Measurements from ENCODE around the gene CERT1. TPM values are rescaled to one million over a fixed set of nuclear protein-coding genes. Genes with fewer than 3 reads are reported as not detected.

Gene CERT1
- total RNA-seq, 1 experiment from 2014 or later, result 50.2 TPM

GRCh38 chr5:75364571-75365280 is 146.7 kb downstream of the CERT1 start:
- Histone ChIP-seq H3T11ph (ENCODE audit: low read length) (no peak overlapping the region), H3K23ac (ENCODE audit: insufficient read length, low read depth, low read length) (no peak overlapping the region), H3K79me1 (ENCODE audit: insufficient read depth, low read depth, low read length, poor library complexity, severe bottlenecking) (no peaks in the 10 kb centered on the region), H3K27ac (ENCODE audit: insufficient read length, low read depth, low read length) (no peak overlapping the region), H4K5ac (ENCODE audit: insufficient read length, low read depth, low read length) (no peak overlapping the region), H4K8ac (replicated peaks; ENCODE audit: insufficient read length, low read depth, low read length) (no peak overlapping the region), H3K4me2 (ENCODE audit: insufficient read depth, insufficient read length, low read length) (no peak overlapping the region), H3K27me3 (ENCODE audit: insufficient read depth, low read length) (no peaks in the 10 kb centered on the region), H3K18ac (ENCODE audit: insufficient read length, low read depth, low read length) (no peak overlapping the region), H2AK5ac (ENCODE audit: insufficient read length, low read length) (no peak overlapping the region), H2BK5ac (ENCODE audit: insufficient read length, low read length) (no peak overlapping the region), H2BK120ac (ENCODE audit: low read depth, low read length, poor library complexity, severe bottlenecking) (no peak overlapping the region), H2BK12ac (ENCODE audit: insufficient read length, low read depth, low read length) (no peak overlapping the region), H2BK20ac (ENCODE audit: low read depth, low read length, poor library complexity, severe bottlenecking) (no peak overlapping the region), H2BK15ac (ENCODE audit: low read depth, low read length) (no peak overlapping the region), H3K4ac (ENCODE audit: low read depth, low read length) (no peak overlapping the region), H2AFZ (ENCODE audit: low read length) (no peak overlapping the region), H3K9ac (ENCODE audit: extremely low read depth, insufficient read length, low read length) (no peak overlapping the region), H3K23me2 (ENCODE audit: insufficient read length, low read depth, low read length, poor library complexity, severe bottlenecking) (no peaks in the 10 kb centered on the region), H3K4me1 (ENCODE audit: insufficient read depth, low read length) (no peaks in the 10 kb centered on the region), H4K20me1 (ENCODE audit: control insufficient read depth, insufficient read depth, insufficient read length) (no peaks in the 10 kb centered on the region), H4K91ac (ENCODE audit: insufficient read length, low read depth, low read length) (no peak overlapping the region), H3K56ac (ENCODE audit: insufficient read length, low read depth, low read length) (no peak overlapping the region), H3K14ac (ENCODE audit: insufficient read depth, low read length) (no peak overlapping the region), H3K79me2 (ENCODE audit: insufficient read depth, low read length) (no peaks in the 10 kb centered on the region), H3K9me3 (ENCODE audit: control insufficient read depth, low read depth, low read length) (no peaks in the 10 kb centered on the region)
- peak; percentile 34 for DNase-seq
- no CpG with 5 or more reads among the region's 7 CpGs for WGBS (ENCODE audit: extremely low coverage, insufficient read length, low lambda C conversion rate)
- Mint-ChIP-seq H3K9me3 (no peaks in the 10 kb centered on the region), H3K36me3 (ENCODE audit: insufficient read depth in 1 of 3, low read depth in 3 of 3) (peaks cover 10 to 29% (median 21%) of the 10 kb centered on the region in 3 experiments; a peak in 6 of 7 replicates), H3K27ac (peak overlapping the region in 1 of 3 experiments; percentile 93; a peak in 2 of 7 replicates), H3K4me3 (no peak overlapping the region; a peak in 1 of 5 replicates), H3K27me3 (ENCODE audit: low read depth) (no peaks in the 10 kb centered on the region; the same call in 1 of the 2 replicates), H3K4me1 (peaks cover 27 to 31% of the 10 kb centered on the region in 2 experiments)
- no peak for TF ChIP-seq CTCF (conservative IDR thresholded peaks at IDR 0.05)

Measured in H9 (cell line).